ENCODE data around the gene UNC5B.

Gene UNC5B

DNA sequence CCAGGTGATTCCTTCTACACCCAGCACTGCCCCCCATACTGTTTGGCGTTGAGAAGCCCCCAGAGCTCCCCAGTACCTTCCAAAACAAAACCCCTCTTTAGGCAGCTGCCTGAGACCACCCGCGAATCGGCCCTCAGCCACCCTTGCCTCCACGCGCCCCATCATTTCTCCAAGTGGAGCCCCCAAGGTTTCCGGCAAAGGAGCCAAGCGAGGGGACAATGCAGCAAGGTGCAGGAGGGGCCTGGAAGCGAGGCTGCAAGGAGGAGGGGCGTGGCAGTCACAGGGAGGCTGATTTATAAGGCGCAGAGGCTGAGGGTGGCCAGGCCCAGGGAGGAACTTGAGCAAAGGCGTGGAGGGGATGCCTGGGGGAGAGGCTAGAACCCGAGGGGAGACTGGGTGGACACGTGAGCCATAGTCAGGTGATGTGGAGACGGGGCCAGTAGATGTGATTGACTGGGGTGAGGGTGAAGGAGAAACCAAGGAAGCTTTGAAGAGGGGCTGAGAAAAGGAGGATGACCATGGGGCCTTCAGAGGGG, 122.9 kb downstream of the UNC5B start:
- TF ChIP-seq POLR2AphosphoS5 (IDR thresholded peaks at IDR 0.05; ENCODE audit: low read depth) (no peak), GABPA (IDR thresholded peaks at IDR 0.05; ENCODE audit: low read depth) (no peak), SPI1 (IDR thresholded peaks at IDR 0.05; ENCODE audit: borderline replicate concordance, low read depth) (no peak)
- TF ChIP-seq, protein P1, sequence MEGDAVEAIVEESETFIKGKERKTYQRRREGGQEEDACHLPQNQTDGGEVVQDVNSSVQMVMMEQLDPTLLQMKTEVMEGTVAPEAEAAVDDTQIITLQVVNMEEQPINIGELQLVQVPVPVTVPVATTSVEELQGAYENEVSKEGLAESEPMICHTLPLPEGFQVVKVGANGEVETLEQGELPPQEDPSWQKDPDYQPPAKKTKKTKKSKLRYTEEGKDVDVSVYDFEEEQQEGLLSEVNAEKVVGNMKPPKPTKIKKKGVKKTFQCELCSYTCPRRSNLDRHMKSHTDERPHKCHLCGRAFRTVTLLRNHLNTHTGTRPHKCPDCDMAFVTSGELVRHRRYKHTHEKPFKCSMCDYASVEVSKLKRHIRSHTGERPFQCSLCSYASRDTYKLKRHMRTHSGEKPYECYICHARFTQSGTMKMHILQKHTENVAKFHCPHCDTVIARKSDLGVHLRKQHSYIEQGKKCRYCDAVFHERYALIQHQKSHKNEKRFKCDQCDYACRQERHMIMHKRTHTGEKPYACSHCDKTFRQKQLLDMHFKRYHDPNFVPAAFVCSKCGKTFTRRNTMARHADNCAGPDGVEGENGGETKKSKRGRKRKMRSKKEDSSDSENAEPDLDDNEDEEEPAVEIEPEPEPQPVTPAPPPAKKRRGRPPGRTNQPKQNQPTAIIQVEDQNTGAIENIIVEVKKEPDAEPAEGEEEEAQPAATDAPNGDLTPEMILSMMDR (IDR thresholded peaks at IDR 0.05; ENCODE audit: insufficient read depth, low read length): no peak
- TF ChIP-seq, protein P2, sequence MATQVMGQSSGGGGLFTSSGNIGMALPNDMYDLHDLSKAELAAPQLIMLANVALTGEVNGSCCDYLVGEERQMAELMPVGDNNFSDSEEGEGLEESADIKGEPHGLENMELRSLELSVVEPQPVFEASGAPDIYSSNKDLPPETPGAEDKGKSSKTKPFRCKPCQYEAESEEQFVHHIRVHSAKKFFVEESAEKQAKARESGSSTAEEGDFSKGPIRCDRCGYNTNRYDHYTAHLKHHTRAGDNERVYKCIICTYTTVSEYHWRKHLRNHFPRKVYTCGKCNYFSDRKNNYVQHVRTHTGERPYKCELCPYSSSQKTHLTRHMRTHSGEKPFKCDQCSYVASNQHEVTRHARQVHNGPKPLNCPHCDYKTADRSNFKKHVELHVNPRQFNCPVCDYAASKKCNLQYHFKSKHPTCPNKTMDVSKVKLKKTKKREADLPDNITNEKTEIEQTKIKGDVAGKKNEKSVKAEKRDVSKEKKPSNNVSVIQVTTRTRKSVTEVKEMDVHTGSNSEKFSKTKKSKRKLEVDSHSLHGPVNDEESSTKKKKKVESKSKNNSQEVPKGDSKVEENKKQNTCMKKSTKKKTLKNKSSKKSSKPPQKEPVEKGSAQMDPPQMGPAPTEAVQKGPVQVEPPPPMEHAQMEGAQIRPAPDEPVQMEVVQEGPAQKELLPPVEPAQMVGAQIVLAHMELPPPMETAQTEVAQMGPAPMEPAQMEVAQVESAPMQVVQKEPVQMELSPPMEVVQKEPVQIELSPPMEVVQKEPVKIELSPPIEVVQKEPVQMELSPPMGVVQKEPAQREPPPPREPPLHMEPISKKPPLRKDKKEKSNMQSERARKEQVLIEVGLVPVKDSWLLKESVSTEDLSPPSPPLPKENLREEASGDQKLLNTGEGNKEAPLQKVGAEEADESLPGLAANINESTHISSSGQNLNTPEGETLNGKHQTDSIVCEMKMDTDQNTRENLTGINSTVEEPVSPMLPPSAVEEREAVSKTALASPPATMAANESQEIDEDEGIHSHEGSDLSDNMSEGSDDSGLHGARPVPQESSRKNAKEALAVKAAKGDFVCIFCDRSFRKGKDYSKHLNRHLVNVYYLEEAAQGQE (IDR thresholded peaks at IDR 0.05; ENCODE audit: insufficient replicate concordance, low read depth): no peak

DNA sequence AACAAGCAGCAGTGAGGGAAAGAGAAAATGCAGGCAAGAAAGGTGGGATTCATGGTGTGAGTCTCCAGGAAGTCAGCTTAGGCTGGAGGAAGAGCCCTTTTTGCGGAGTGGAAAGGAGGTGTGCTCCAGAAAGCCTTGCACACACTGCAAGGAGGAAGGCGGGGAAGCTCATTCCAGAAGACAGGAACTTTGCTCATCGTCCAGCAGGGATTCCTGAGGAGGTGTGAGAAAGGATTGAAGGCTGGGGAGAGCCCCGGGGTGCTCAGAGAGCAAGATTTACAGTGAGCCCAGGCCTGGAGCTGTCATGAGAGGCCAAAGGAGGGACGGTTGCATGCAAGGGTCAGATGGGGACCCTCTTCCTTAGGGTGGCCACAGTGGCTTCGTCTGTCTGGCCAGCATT, 124.3 kb downstream of the UNC5B start:
- no peak for DNase-seq (ENCODE audit: low read depth in 1 of 2, low spot score in 1 of 2)
- no peak overlapping the region for H3K27ac ChIP-seq (replicated peaks)
- TF ChIP-seq, protein P2 (IDR thresholded peaks at IDR 0.05; ENCODE audit: insufficient replicate concordance, low read depth): no peak
- TF ChIP-seq, protein P1 (IDR thresholded peaks at IDR 0.05; ENCODE audit: insufficient read depth, low read length): no peak
- no peak for TF ChIP-seq POLR2AphosphoS5 (IDR thresholded peaks at IDR 0.05; ENCODE audit: low read depth)
- TF ChIP-seq GABPA (IDR thresholded peaks at IDR 0.05; ENCODE audit: low read depth): no peak
- TF ChIP-seq SPI1 (IDR thresholded peaks at IDR 0.05; ENCODE audit: borderline replicate concordance, low read depth): no peak
- H3K4me3 ChIP-seq (replicated peaks; ENCODE audit: insufficient read depth, low read length): no peak overlapping the region
- no peaks in the 10 kb centered on the region for H3K27me3 ChIP-seq (ENCODE audit: insufficient read depth, poor library complexity, severe bottlenecking)

More for the DNA sequence above, 122.9 kb downstream of the UNC5B start:
- DNase-seq (ENCODE audit: low read depth in 1 of 2, low spot score in 1 of 2): no peak
- Histone ChIP-seq H3K4me3 (replicated peaks; ENCODE audit: insufficient read depth, low read length) (no peak overlapping the region), H3K27ac (replicated peaks) (no peak overlapping the region), H3K27me3 (ENCODE audit: insufficient read depth, poor library complexity, severe bottlenecking) (no peaks in the 10 kb centered on the region)

DNA sequence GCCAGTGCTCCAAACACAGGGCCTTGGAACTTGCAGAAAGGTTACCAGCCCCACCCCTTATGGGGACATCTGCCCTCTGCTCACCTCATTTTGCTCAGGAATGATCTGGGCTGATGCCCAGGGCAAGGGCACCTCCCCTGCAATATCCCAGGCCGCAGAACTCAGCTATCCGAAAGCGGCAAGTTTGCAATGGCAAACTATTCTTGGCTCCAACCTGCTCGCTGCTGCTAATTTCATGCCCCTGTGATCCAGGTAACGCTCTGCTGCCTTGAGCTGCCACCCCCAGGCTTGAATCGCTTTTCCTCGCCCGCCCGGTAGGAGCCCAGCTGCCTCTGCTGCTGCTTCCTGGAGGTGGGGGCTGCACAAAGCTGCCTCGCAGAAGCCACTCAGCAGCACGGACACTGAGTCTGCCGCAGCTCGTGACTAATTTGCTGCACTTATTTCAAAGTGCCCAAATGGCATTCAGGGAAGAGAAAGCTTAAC, 124.9 kb downstream of the UNC5B start:
- no peak overlapping the region for H3K4me3 ChIP-seq (replicated peaks; ENCODE audit: insufficient read depth, low read length)
- TF ChIP-seq, protein P2 (IDR thresholded peaks at IDR 0.05; ENCODE audit: insufficient replicate concordance, low read depth): no peak
- TF ChIP-seq GABPA (IDR thresholded peaks at IDR 0.05; ENCODE audit: low read depth) (no peak), SPI1 (IDR thresholded peaks at IDR 0.05; ENCODE audit: borderline replicate concordance, low read depth) (no peak), POLR2AphosphoS5 (IDR thresholded peaks at IDR 0.05; ENCODE audit: low read depth) (no peak)
- TF ChIP-seq, protein P1 (IDR thresholded peaks at IDR 0.05; ENCODE audit: insufficient read depth, low read length): no peak
- H3K27ac ChIP-seq (replicated peaks): no peak overlapping the region
- no peaks in the 10 kb centered on the region for H3K27me3 ChIP-seq (ENCODE audit: insufficient read depth, poor library complexity, severe bottlenecking)
- DNase-seq (ENCODE audit: low read depth in 1 of 2, low spot score in 1 of 2): no peak
